ENCODE measurements around the gene ADAMTS6. TPM values are rescaled to one million over a fixed set of nuclear protein-coding genes. Genes with fewer than 3 reads are reported as not detected.

ADAMTS6 gene
- polyA plus RNA-seq, 3 donors = 0.01 TPM; not detected in 2

DNA sequence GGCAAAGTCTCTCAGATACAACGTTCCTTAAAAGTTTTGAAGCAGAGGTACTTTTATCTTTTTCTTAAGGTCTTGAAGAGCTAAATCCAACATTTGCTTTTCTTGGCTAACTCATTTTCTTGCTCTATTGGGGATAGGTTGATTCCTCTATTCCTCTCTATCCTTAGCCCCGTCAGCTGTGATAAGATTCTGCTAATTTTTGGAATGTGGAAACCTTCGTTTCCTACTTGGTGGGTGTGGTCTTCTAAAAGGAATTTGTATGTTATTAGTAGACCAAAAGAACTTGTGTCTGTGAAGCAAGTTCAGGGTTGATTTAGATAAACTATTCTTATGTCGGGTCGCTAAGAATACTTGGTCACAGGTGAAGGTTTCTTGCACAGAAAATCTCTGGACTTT lies 308.6 kb downstream of the ADAMTS6 start:
- Mint-ChIP-seq H3K4me3 (no peak overlapping the region), H3K4me1 (no peaks in the 10 kb centered on the region), H3K9me3 (peaks cover 2 to 10% (median 4%) of the 10 kb centered on the region in 7 donors), H3K36me3 (no peaks in the 10 kb centered on the region), H3K27ac (no peak overlapping the region), H3K27me3 (ENCODE audit: low read depth in 3 of 3) (no peaks in the 10 kb centered on the region)
- intact Hi-C loops (cut with micrococcal nuclease) = no loop called here
- no peak for DNase-seq
- Histone ChIP-seq H3K79me2 (ENCODE audit: insufficient read depth, low read length) (no peaks in the 10 kb centered on the region), H3K9ac (ENCODE audit: insufficient read depth, low read length, poor library complexity, severe bottlenecking) (no peak overlapping the region), H3K27me3 (ENCODE audit: control insufficient read depth in 2 of 2, insufficient read depth in 2 of 2, low read length in 2 of 2) (no peaks in the 10 kb centered on the region), H3K9me3 (replicated peaks in 1 of 2; ENCODE audit: control insufficient read depth in 1 of 2, insufficient read depth in 1 of 2, low read length in 2 of 2) (peaks cover 0 to 3% of the 10 kb centered on the region in 2 donors), H3K4me2 (replicated peaks; ENCODE audit: extremely low read depth, low read length, poor library complexity, severe bottlenecking) (no peak overlapping the region), H3K27ac (ENCODE audit: low read depth in 1 of 2, low read length in 2 of 2) (no peak overlapping the region), H3K4me1 (ENCODE audit: control insufficient read depth in 1 of 2, insufficient read depth in 2 of 2, low read length in 2 of 2) (no peaks in the 10 kb centered on the region), H3K4me3 (replicated peaks in 1 of 3; ENCODE audit: low read depth in 2 of 3, low read length in 3 of 3) (no peak overlapping the region), H3K36me3 (replicated peaks in 1 of 2; ENCODE audit: control insufficient read depth in 1 of 2, insufficient read depth in 2 of 2, low read length in 2 of 2) (no peaks in the 10 kb centered on the region), H4K20me1 (ENCODE audit: insufficient read depth, low read length) (no peaks in the 10 kb centered on the region), H2AFZ (ENCODE audit: insufficient read depth, low read depth, low read length, poor library complexity, severe bottlenecking) (no peak overlapping the region)
- TF ChIP-seq, protein P1, sequence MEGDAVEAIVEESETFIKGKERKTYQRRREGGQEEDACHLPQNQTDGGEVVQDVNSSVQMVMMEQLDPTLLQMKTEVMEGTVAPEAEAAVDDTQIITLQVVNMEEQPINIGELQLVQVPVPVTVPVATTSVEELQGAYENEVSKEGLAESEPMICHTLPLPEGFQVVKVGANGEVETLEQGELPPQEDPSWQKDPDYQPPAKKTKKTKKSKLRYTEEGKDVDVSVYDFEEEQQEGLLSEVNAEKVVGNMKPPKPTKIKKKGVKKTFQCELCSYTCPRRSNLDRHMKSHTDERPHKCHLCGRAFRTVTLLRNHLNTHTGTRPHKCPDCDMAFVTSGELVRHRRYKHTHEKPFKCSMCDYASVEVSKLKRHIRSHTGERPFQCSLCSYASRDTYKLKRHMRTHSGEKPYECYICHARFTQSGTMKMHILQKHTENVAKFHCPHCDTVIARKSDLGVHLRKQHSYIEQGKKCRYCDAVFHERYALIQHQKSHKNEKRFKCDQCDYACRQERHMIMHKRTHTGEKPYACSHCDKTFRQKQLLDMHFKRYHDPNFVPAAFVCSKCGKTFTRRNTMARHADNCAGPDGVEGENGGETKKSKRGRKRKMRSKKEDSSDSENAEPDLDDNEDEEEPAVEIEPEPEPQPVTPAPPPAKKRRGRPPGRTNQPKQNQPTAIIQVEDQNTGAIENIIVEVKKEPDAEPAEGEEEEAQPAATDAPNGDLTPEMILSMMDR (IDR thresholded peaks at IDR 0.05) = no peak
- 100% methylated on average over 1 of the region's 5 CpGs for WGBS (ENCODE audit: insufficient coverage)

DNA sequence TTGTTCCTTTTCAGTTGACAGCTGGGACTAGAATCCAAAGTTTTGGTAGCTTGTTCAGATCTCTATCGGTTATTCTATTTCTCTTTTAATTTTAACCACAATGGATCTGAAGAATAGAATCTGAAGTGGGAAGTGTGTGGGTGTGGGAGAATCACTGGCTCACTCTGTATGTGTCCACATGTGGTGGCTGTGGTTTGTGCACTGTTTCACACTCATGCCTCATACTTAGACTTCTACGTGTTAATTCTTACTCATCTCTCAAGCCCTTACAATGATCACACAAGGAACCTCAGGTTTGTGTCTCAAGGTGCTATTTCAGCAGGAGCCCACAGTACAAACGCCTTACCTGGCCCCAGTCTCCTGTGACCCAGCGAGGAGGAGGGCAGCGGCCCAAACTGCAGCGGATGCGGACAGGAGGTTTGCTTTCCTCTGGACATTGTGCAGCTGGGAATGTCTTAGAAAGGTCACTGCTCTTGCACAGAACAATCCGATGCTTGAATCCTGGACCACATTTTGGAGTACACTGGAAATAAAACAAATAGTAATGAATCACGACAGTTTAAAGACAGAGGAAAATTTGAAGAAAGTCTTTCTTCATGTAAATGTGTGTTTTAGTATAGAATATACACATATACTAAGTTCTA lies 309.1 kb downstream of the ADAMTS6 start:
- H3K4me1 ChIP-seq (ENCODE audit: control insufficient read depth in 1 of 2, insufficient read depth in 2 of 2, low read length in 2 of 2) = no peaks in the 10 kb centered on the region
- no peak for DNase-seq
- TF ChIP-seq, protein P1 (IDR thresholded peaks at IDR 0.05) = no peak
- H3K27me3 ChIP-seq (ENCODE audit: control insufficient read depth in 2 of 2, insufficient read depth in 2 of 2, low read length in 2 of 2) = no peaks in the 10 kb centered on the region
- no peak overlapping the region for H3K4me3 ChIP-seq (replicated peaks in 1 of 3; ENCODE audit: low read depth in 2 of 3, low read length in 3 of 3)
- peaks cover 0 to 3% of the 10 kb centered on the region in 2 donors for H3K9me3 ChIP-seq (replicated peaks in 1 of 2; ENCODE audit: control insufficient read depth in 1 of 2, insufficient read depth in 1 of 2, low read length in 2 of 2)
- peaks cover 0 to 10% (median 3%) of the 10 kb centered on the region in 7 donors for H3K9me3 Mint-ChIP-seq
- no peak overlapping the region for H3K9ac ChIP-seq (ENCODE audit: insufficient read depth, low read length, poor library complexity, severe bottlenecking)
- no peaks in the 10 kb centered on the region for H3K4me1 Mint-ChIP-seq
- WGBS (ENCODE audit: insufficient coverage) = 89% methylated on average over 5 of the region's 9 CpGs
- H3K27ac Mint-ChIP-seq = no peak overlapping the region
- no peaks in the 10 kb centered on the region for H3K79me2 ChIP-seq (ENCODE audit: insufficient read depth, low read length)
- no peak overlapping the region for H3K27ac ChIP-seq (ENCODE audit: low read depth in 1 of 2, low read length in 2 of 2)
- intact Hi-C loops (cut with micrococcal nuclease) = no loop called here
- no peak overlapping the region for H3K4me2 ChIP-seq (replicated peaks; ENCODE audit: extremely low read depth, low read length, poor library complexity, severe bottlenecking)
- H3K36me3 Mint-ChIP-seq = no peaks in the 10 kb centered on the region
- no peaks in the 10 kb centered on the region for H4K20me1 ChIP-seq (ENCODE audit: insufficient read depth, low read length)
- H3K4me3 Mint-ChIP-seq = no peak overlapping the region
- H2AFZ ChIP-seq (ENCODE audit: insufficient read depth, low read depth, low read length, poor library complexity, severe bottlenecking) = no peak overlapping the region
- H3K27me3 Mint-ChIP-seq (ENCODE audit: low read depth in 3 of 3) = no peaks in the 10 kb centered on the region
- H3K36me3 ChIP-seq (replicated peaks in 1 of 2; ENCODE audit: control insufficient read depth in 1 of 2, insufficient read depth in 2 of 2, low read length in 2 of 2) = no peaks in the 10 kb centered on the region

Data from CD14-positive monocyte (primary cell).